Stomach (tissue), 9 donors: ENCODE results near the gene TTC39C. TPM values are rescaled to one million over a fixed set of nuclear protein-coding genes. Genes with fewer than 3 reads are reported as not detected.

Experiments used
- DNase-seq, 2 donors: peaks; one replicate each; pipeline versions ENCODE4 v3.0.0 to v3.0.0-alpha.2; 2013 to 2019
- H3K27ac ChIP-seq, 5 donors: fragments of 200-600 bp in 4 of 5; sonication (generic) in 4 of 5; one replicate each; pipeline ENCODE4 v1.5.1; 2013 to 2019; ENCODE audit warnings: mild to moderate bottlenecking in 1 of 5, moderate library complexity in 1 of 5
- H3K27me3 ChIP-seq, 3 donors: fragments of 200-600 bp; sonication (generic); one replicate each; pipeline ENCODE4 v1.5.1; 2017 to 2019; ENCODE audit warnings: mixed run types in 1 of 3
- H3K36me3 ChIP-seq, 4 donors: fragments of 200-600 bp; sonication (generic); 1 replicate in 3 of 4; 2 replicates in 1 of 4; pipeline ENCODE4 v1.5.1; 2016 to 2019
- H3K4me1 ChIP-seq, 4 donors: fragments of 200-600 bp; sonication (generic); one replicate each; pipeline ENCODE4 v1.5.1; 2016 to 2019
- H3K4me3 ChIP-seq, 4 donors: fragments of 200-600 bp; sonication (generic) in 3 of 4; one replicate each; pipeline ENCODE4 v1.5.1; 2016 to 2019; ENCODE audit warnings: mild to moderate bottlenecking in 1 of 4
- H3K9me3 ChIP-seq, 4 donors: fragments of 200-600 bp; sonication (generic); one replicate each; pipeline ENCODE4 v1.5.1; 2016 to 2019
- EP300 ChIP-seq: sonication (generic); formaldehyde crosslinking; IDR thresholded peaks from one replicate; pipeline ENCODE4 v1.6.1; 2017; ENCODE audit warnings: antibody characterized with exemption
- POLR2A ChIP-seq, 4 donors: fragments of 450-650 bp; IDR thresholded peaks; one replicate each; pipeline ENCODE4 v1.6.1; 2016; ENCODE audit warnings: antibody characterized with exemption in 4 of 4, control low read depth in 2 of 4, mild to moderate bottlenecking in 1 of 4, moderate library complexity in 1 of 4
- POLR2AphosphoS5 ChIP-seq, 3 donors: sonication (generic); formaldehyde crosslinking; IDR thresholded peaks; one replicate each; pipeline ENCODE4 v1.6.1; 2016; ENCODE audit warnings: antibody characterized with exemption in 3 of 3
- WGBS, 5 donors: extraction: QIAGEN DNeasy Blood & Tissue Kit in 3 of 5; methylation state at CpG; one replicate each; pipeline versions ENCODE4 v1.1.5 to v1.1.7; 2013 to 2018; 5-methylcytosine and 5-hydroxymethylcytosine counted together
- intact Hi-C: fragments of 100-400 bp; cut with DNase I; formaldehyde crosslinking; loops from one replicate; pipeline ENCODE4 v1.15.1; 2023; ENCODE audit warnings: low total_unique reads
- polyA plus RNA-seq, 3 donors: library from polyadenylated mRNA; stranded (reverse); fragments of 200-250 nt; gene quantifications; one replicate each; pipeline ENCODE4 v1.2.3, GENCODE V29; 2013
- total RNA-seq, 5 donors: library from RNA; depleted of rRNA; stranded (reverse); fragments of >200 nt; gene quantifications; one replicate each; pipeline versions ENCODE4 v1.1.0 to v1.2.3, GENCODE V29; 2014 to 2016
- TF ChIP-seq, protein P1 (sequence below), 7 experiments: fragments of 450-650 bp in 4 of 7; fragments of 200-600 bp in 3 of 7; sonication (generic) in 3 of 7; IDR thresholded peaks; one replicate each; pipeline ENCODE4 v1.5.1; 2016 to 2019; ENCODE audit warnings: antibody characterized with exemption in 7 of 7, control low read depth in 2 of 7, mild to moderate bottlenecking in 1 of 7
- donor health status: healthy with polysubstance abuse.
- donor health status: Bipolar disorder and iron deficiency.
- donor health status: healthy.

The TTC39C gene
- total and polyA plus RNA-seq, 8 donors = 1.8 to 42.0 (median 21.3) TPM

DNA sequence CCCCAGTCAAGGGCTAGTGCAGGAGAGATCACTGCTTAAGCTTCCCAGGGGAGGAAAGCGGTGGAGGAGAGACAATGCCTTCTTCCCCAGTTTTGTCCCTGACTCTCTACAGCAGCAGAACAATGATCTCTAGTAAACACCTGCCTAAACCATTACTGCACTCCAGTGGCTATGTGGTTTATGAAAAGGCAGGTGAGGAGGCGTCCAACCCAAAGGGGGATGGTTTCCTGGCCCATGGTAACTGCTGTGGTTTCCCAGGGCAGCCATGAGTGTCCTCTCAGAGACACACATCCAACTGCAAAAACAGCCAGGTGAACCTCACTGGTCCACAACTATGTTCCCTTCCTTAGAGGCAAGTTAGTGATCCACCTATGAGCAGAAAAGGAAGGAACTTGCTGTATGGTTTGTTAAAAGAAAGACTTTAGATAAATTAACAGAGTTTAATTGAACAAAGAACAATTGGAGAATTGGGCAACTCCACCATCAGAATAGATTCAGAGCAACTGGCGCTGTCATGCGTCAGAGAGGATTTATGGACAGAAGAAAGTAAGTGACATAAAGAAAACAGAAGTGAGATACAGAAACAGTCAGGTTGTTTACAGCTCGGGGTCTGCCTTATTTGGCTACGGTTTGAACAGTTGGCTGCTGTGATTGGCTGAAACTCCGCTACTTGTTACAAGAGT lies 4.8 kb upstream of the TTC39C start:
- intact Hi-C loops = no loop called here
- TF ChIP-seq, protein P1, sequence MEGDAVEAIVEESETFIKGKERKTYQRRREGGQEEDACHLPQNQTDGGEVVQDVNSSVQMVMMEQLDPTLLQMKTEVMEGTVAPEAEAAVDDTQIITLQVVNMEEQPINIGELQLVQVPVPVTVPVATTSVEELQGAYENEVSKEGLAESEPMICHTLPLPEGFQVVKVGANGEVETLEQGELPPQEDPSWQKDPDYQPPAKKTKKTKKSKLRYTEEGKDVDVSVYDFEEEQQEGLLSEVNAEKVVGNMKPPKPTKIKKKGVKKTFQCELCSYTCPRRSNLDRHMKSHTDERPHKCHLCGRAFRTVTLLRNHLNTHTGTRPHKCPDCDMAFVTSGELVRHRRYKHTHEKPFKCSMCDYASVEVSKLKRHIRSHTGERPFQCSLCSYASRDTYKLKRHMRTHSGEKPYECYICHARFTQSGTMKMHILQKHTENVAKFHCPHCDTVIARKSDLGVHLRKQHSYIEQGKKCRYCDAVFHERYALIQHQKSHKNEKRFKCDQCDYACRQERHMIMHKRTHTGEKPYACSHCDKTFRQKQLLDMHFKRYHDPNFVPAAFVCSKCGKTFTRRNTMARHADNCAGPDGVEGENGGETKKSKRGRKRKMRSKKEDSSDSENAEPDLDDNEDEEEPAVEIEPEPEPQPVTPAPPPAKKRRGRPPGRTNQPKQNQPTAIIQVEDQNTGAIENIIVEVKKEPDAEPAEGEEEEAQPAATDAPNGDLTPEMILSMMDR (IDR thresholded peaks at IDR 0.05) = no peak
- TF ChIP-seq EP300 (no peak), POLR2A (IDR thresholded peaks at IDR 0.05) (no peak), POLR2AphosphoS5 (IDR thresholded peaks at IDR 0.05) (no peak)
- no peak overlapping the region for H3K4me3 ChIP-seq
- H3K36me3 ChIP-seq = no peaks in the 10 kb centered on the region
- H3K27me3 ChIP-seq = no peaks in the 10 kb centered on the region
- DNase-seq = no peak
- no peak overlapping the region for H3K27ac ChIP-seq
- 70 to 74% (median 73%) methylated on average over 7 of the region's 7 CpGs for WGBS, 5 donors
- no peaks in the 10 kb centered on the region for H3K9me3 ChIP-seq
- peaks cover 5 to 8% (median 6%) of the 10 kb centered on the region in 4 donors for H3K4me1 ChIP-seq

DNA sequence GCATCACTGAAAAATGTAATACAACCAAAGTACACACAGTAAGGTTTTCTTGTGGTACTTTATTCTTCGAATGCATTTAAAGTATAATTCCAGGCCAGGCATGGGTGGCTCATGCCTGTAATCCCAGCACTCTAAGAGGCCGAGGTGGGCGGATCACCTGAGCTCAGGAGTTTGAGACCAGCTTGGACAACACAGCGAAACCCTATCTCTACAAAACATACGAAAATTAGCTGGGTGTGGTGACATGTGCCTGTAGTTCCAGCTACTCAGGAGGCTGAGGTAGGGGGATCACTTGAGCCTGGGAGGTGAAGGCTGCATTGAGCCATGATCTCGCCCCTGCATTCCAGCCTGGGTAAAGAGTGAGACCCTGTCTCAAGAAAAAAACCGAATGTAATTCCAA lies 3.9 kb upstream of the TTC39C start:
- 78 to 82% (median 80%) methylated on average over 7 of the region's 7 CpGs for WGBS, 5 donors
- H3K36me3 ChIP-seq = no peaks in the 10 kb centered on the region
- no peaks in the 10 kb centered on the region for H3K27me3 ChIP-seq
- no peak overlapping the region for H3K27ac ChIP-seq
- H3K9me3 ChIP-seq = no peaks in the 10 kb centered on the region
- intact Hi-C loops = no loop called here
- no peak for TF ChIP-seq EP300
- TF ChIP-seq, protein P1 (IDR thresholded peaks at IDR 0.05) = no peak
- no peak for TF ChIP-seq POLR2AphosphoS5 (IDR thresholded peaks at IDR 0.05)
- TF ChIP-seq POLR2A (IDR thresholded peaks at IDR 0.05) = no peak
- peaks cover 5 to 15% (median 12%) of the 10 kb centered on the region in 4 donors for H3K4me1 ChIP-seq
- no peak for DNase-seq
- H3K4me3 ChIP-seq = no peak overlapping the region

DNA sequence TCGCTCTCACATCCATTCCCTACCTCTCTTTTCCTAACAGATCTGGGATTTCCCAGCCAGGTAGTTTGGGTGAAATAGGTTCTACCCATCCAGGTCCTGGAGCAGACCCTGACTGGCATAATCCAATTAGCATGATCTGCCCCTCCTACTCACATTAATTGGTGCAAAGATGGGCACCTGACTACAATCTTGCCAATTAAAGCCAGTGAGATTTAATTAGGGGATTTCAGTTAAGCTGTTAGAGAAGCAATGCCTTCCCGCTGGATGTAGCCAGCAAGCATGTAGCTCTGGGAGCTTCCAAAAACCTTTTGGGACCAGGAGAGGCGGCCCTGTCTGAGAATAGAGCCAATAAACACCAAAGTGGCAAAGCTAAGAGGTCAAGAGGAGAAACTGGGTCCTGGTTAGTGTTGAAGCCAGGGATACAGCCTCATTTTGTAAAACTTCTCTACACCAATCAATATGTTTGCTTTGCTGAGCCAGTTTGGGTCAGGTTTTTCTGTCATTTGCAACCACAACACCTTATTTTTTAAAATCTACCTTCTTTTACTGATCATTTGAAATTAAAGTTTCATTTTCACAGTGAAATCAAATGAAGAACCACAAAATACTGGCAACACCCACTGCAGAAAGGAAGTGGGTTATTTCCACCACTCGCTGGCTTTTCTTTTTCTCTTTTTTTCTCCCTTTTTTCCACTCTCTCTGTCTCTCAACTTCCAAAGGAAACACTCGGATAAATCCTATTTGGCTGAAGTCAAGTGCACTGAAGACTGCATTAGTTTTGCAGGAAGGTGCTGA lies 3.2 kb upstream of the TTC39C start:
- 75 to 85% (median 83%) methylated on average over 5 of the region's 5 CpGs for WGBS, 5 donors
- intact Hi-C loops = no loop called here
- TF ChIP-seq POLR2A (IDR thresholded peaks at IDR 0.05) (no peak), EP300 (no peak), POLR2AphosphoS5 (IDR thresholded peaks at IDR 0.05) (no peak)
- TF ChIP-seq, protein P1 (IDR thresholded peaks at IDR 0.05) = no peak
- H3K4me3 ChIP-seq = no peak overlapping the region
- DNase-seq = no peak
- H3K4me1 ChIP-seq = peaks cover 5 to 20% (median 19%) of the 10 kb centered on the region in 4 donors
- H3K27ac ChIP-seq = peak overlapping the region in 1 of 5 donors; percentile 22
- H3K9me3 ChIP-seq = no peaks in the 10 kb centered on the region
- no peaks in the 10 kb centered on the region for H3K27me3 ChIP-seq
- no peaks in the 10 kb centered on the region for H3K36me3 ChIP-seq

DNA sequence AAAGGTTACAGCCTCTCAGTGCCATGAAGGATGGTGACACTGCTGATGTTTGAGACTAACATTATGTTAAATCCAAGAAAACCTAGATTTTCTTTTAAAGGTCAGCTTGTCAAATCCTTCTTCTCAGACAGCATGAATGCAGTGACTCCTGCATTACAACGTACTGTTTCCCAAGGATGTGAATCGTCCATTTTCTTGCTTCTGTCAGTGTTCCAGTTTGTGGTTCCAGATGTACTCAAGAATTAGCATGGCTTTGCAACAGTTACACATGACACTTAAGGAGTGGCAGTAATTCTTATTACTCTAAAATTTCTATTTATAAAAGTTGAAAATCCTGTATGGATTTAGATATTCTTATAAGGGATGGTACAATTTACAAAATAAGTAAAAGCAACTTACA lies 1.5 kb upstream of the TTC39C start:
- intact Hi-C loops = no loop called here

More for the DNA sequence above, 1.5 kb upstream of the TTC39C start:
- no peaks in the 10 kb centered on the region for H3K36me3 ChIP-seq
- no peak overlapping the region for H3K4me3 ChIP-seq
- no peaks in the 10 kb centered on the region for H3K9me3 ChIP-seq
- DNase-seq = no peak
- no peak for TF ChIP-seq POLR2AphosphoS5 (IDR thresholded peaks at IDR 0.05)
- no peak for TF ChIP-seq EP300
- TF ChIP-seq, protein P1 (IDR thresholded peaks at IDR 0.05) = no peak
- no peak for TF ChIP-seq POLR2A (IDR thresholded peaks at IDR 0.05)
- H3K27ac ChIP-seq = no peak overlapping the region
- H3K4me1 ChIP-seq = peaks cover 12 to 35% (median 30%) of the 10 kb centered on the region in 4 donors
- 65 to 79% (median 74%) methylated on average over 2 of the region's 2 CpGs for WGBS, 5 donors
- H3K27me3 ChIP-seq = no peaks in the 10 kb centered on the region
